COLO668 (cell line): ENCODE results near the gene MLLT1.

Experiments used
- DNase-seq: peaks from one replicate; lab custom pipeline; 2025; ENCODE audit not compliant: unreplicated experiment; lab: John Stamatoyannopoulos, UW

The MLLT1 gene

DNA sequence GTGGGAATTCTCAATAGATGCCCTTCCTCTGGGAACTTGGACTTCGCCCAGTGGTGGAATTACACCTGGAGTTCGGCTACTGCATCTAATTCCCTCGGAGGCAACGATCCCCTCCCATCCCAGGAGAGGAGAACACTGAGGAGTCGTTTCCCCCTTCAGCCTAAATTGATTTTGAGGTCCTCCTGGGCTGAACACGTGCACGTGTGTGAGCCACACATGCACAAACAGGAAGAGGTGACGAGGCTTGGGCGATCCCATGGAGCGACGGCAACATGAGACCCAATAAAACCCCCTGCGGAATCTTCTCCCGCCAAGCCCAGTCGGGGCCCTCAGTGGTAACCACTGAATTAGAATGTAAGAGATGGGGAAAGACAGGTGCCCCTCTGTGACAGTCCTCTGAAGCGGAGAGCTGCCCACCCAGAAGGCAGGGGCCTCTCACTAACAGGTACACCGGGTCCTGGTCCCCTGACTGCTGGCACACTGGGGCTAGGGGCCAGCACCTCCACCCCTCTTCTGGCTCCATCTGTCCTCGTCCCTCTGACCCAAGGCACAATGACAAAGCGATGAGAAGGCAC is 4.5 kb downstream of the MLLT1 start:
- DNase-seq = no peak

DNA sequence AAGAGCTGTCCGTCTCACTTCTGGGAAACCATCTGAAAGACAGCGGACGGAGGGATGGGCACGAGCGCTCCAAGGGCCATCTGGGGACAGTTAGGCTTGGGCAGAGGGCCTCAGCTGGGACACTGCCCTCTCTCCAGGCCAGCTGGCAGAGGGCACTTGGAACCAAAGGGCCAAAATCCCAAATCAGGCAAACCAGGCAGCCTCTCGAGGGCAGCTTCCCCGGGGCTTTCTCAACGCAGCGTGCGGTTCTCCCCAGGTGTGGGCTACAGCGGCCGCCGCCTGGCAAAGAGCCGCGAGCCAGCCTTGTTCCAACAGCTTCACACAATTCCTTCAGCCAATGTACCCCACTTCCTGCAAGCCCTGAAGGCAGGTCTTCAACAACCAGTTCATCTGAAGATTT is 5.0 kb downstream of the MLLT1 start:
- DNase-seq = no peak

DNA sequence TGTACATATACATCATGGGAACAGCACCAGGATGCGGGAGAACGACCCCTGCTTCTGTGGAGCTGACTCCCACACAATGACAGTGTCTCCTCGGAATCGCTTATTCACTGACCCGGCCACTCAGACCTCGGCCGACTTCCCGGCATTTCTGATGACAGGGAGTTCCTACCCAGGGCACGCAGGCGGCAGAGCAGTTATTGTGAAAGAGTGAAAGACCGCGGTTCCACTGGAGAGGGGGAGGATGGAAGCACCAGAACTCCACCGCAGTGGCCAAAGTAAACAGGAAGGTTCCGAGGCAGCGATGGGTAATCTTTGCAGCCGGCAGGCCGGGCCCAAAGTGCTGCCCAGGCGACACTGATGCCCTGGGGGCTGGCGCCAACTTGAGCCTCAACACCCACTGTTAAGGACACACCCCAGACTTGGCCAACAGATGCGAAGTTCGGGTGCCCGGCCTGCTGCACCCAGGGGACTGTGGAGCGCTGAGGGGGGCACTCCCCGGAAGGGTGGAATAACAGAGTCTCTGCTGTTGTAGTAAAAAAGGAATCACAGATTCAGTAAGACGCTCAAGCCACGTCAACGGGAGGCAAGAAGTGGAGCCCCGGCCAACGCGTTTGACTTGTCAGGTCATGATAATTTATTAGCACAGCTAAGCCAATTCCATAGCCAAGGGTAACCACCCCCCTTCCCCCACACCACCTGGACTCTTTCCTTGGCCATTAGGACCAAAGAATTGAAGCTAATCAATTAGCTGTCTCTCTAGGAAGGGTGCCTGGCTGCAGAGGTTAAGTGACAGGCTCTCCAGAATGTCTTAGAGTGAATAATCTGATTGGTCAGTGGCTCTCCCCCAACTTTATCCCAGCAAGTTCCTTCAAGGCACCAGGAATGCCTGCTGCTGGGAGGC is 5.8 kb downstream of the MLLT1 start:
- peak; percentile 33 for DNase-seq

DNA sequence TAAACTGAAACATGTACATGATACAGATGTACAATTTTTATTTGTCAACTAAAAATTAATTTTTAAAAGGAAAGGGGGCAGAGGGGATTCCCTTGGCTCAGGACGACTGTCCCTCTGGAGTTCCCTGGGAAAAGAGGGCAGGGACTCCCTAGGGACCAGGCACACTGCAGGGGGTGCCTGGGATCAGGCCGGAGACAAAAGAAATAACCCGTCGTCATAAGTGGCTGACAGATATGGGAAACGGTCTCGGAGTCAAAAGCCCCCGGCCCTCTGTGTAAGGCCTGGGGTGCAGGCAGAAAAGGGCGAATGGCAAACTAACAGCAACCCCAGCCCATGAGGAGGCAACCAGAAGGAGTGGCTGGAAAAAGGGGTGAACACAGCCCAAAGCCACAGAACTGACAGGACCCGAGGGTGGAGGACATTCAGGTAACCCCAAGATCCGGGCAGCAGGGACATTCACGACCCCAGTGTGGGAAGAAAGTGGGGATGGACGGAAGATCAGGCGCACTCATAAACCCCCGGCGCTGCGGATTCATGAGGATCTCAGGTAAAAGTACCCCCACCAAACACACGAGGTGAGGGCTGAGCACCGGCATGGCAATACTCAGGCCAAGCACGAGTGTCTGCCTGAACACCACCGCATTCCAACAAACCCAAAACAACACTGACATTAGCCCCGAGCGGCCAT is 6.7 kb downstream of the MLLT1 start:
- no peak for DNase-seq

DNA sequence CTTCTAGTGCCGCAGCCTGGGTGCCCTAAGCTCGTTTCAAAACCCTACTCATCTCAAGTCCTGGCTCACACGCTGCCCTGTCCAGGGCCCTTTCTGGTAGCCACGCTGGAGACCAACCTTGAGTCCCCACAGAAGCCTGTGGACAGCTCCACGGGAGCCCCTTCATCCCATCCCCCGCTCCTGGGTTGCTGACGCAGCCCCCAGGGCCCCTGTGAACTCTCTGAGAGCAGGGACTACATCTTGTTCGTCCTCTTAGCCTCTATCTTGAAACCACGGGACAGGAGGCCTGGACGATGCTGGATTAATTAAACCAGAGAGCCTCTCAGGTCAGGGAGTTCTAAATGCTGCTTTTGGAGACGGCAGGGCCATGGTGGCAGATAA is 7.4 kb downstream of the MLLT1 start:
- no peak for DNase-seq

DNA sequence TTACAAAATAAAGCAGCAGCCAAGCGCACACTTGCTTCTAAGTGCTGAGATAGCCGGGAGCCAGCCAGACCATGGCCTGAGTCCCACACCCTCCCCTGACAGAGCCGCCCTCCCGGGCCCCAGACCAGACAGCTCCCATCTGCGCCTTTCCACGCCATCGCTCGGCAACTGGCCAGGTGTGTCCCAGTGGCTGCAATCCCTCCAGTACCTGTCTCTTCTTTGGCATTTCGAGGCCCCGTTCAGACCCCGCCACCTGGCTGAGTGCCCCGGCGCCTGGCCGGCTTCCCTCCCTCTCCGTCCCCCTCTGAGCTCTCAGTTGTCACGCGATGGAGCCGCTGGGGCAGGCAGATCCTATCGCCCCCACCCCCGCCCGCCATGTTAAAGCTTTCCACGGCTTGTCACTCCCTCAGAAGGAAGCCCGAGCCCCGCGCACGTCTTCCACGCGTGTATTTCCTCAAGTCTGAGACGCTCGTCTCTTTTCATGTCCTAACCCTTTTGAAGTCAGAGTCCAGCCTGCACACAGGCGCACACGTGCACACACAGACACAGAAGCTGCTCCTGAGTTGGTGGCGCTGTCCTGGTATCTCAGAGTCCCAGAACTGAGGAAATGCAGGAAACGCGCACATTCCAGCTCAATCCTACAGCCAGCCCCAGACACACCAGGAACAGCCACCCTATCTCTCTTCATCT is 7.9 kb downstream of the MLLT1 start:
- DNase-seq = peak; percentile 59

GRCh38 chr19:6271251-6271650 is 8.5 kb downstream of the MLLT1 start:
- DNase-seq = no peak

DNA sequence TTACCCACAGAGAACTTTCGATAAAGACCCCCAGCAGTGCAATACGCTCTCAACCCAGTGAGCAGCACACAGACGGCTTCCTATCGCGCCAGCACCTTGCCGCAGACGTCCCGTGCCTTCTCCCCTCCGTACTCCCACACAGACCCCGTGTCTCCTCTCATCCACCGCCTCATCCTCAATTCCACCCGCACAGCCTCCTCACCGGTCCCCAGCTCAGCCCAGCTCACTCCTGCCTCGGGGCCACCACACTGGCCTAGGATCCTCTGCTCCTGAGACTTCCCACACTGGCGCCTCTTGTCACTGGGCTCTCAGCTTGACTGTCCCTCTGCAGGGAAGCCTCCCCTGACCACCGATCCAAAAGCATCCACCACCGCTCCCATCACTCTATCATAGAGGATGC is 9.0 kb downstream of the MLLT1 start:
- DNase-seq = no peak

DNA sequence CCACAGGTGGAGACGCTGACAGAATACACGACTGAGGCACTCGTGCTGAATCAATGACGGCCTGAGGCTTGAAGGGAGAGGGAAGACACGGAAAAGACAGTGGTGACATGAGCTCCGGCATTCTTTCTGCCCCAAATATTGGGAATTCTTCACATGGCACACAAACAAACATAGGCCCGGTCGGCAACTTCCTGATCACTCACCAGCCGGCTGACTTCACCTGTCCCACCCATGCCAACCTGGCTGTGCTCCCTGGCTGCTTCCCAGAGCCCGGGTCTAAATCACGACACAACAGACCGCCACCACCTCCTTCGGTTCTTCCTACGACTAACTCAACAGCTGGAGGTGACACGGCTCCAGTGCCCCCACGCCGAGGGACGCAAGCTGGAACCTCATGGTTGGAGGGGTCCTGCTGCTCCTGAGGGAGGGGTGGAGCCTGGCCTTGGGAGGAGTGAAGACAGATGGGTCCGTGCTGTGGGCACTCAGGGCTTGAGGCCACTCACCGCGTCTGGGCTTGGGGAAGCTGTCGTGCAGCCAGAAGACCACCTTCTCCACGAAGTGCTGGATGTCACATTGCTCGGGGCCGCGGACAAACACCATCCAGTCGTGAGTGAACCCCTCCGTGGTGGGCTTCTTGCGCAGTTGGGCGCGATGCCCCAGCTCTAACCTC is 9.6 kb downstream of the MLLT1 start:
- DNase-seq = no peak

- DNase-seq = no peak
Observed at GRCh38 chr19:6269101-6269886, 10.5 kb downstream of the MLLT1 start.

DNA sequence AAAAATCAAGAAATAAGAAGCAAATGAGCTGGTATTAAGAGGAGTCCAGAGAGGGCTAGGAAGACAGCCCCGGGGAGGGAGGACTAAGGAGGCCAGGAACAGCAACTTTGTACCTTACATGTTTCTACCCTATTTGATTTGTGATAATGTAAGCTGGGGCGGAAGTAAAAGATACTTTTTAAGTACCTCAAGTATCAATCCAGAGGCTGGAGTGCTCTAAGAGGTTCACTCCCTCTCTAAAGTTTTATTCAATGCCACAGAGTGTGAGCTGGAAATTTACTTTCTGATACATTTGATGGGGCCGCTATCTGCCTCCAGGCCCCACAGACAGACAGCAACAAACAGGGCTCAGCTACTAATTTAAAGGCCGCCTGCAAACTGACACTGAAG is 11.4 kb downstream of the MLLT1 start:
- DNase-seq = no peak

GRCh38 chr19:6267552-6268381 is 12.0 kb downstream of the MLLT1 start:
- no peak for DNase-seq

DNA sequence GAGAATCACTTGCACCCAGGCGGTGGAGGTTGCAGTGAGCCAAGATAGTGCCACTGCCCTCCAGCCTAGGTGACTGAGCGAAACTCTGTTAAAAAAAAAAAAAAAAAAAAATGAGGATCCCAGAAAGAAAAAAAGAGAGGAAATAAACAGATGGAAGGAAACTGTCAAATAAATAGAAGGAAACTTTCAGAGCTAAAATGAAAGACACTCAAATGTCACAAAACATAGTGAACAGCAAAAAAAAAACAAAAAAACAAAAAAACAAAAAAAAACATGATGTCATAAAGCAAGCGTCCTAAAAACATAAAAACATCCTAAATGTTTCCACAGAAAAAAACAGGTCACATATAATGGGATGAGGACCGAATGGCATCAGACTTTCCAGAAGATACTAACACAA is 15.0 kb downstream of the MLLT1 start:
- no peak for DNase-seq

DNA sequence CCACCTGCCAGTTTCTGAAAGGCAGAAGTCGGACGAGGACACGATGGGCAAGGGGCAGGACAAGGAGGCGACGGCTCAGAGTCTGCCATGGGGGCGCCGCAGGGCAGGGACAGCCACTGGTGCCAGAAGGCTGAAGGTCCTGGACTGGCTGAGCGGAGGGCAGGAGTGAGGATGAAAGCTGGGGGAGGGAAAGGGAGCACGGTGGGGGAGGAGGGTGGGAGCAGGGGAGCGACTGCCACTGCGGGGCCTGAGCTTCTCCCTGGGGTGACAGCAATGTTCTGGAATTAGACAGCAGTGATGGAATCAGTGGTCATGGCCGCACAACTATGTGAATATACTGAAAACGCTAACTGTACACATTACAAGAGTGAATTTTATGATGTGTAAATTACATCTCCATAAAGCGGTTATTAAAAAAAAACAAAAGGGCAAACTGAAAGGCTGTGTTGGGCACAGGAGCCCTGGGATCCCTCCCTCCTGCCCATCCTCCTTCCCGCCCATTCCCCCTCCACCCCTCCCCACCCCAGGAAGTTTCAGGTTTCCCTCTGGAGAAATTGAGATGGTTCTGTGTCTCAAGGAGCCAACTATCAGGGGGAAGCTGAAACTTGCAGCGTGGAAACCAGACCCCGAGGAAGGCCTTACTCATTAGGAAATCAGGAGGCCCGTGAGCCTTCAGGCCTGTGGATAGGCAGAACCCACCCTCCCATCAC is 15.9 kb downstream of the MLLT1 start:
- DNase-seq = no peak

DNA sequence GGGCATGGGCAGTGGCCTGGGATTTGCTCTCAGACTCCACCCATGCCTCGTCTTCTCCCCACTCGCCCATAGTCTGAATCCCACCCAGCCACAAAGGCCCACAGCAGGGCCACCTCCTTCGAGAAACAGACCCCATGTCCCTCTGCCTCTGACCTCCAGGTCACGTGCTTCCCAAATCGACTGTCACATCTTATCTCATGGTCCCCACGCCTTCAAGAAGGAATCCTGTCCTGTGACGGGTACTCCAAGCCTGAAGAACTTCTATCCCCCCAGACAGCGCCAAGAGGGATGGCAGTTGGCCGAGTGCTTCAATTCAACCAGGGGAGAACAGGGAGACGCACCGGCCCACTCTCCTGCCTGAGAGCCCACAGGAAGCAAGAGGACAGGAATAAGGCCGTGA is 16.5 kb downstream of the MLLT1 start:
- no peak for DNase-seq

GRCh38 chr19:6262519-6262918 is 17.3 kb downstream of the MLLT1 start:
- DNase-seq = no peak

- DNase-seq = no peak
Observed at GRCh38 chr19:6261883-6262282, 17.9 kb downstream of the MLLT1 start.

- peak; percentile 41 for DNase-seq
Observed at GRCh38 chr19:6260912-6261650, 18.7 kb downstream of the MLLT1 start.
